HG03045 (cell line): Measurements from ENCODE around the gene SUSD6.

Source experiments
- ATAC-seq: cut with Tn5 transposase; IDR thresholded peaks from one replicate; pipeline ENCODE4 v1.9.1; 2021; ENCODE audit warnings: mild to moderate bottlenecking, moderate library complexity; ENCODE audit not compliant: unreplicated experiment

Gene SUSD6

GRCh38 chr14:69671365-69672030 lies 60.1 kb downstream of the SUSD6 start:
- ATAC-seq: no peak

DNA sequence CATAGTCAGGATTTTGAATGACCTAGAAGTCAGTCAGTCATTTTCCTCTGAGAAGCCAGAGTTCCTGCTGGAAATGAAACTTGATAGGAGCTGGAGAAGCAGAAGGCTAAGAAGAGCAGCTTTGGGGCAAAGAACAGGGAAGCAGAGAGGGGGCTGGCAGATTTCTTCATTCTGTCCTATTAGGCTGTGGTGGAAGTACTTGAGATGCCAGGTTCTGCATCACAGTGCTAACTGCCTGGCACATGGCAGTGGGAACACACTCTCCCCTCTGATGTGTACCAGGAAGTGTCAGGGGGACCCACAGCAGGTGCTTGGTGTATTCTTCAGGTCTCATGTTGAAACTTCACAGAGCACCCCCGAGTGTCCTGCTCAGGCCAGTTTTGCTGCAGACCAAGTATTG lies 61.0 kb downstream of the SUSD6 start:
- ATAC-seq: no peak

DNA sequence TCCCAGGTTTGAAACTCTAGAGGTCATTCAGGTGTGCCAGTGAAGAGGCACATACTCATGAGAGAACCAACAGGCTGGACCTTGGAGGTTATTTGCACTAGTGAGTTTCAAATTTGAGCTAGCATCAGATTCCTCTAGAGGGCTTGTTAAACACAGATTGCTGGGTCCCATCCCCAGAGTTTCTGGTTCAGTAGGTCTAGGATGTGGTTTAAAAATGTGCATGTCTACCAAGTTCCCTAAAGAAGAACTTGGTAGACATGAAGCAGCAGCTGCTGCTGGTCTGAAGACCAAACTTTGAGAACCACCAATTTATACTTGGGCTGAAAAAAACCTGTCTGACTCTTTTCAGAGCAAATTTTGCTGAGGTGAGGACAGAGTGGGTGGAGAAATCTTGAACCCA lies 61.7 kb downstream of the SUSD6 start:
- ATAC-seq: no peak

DNA sequence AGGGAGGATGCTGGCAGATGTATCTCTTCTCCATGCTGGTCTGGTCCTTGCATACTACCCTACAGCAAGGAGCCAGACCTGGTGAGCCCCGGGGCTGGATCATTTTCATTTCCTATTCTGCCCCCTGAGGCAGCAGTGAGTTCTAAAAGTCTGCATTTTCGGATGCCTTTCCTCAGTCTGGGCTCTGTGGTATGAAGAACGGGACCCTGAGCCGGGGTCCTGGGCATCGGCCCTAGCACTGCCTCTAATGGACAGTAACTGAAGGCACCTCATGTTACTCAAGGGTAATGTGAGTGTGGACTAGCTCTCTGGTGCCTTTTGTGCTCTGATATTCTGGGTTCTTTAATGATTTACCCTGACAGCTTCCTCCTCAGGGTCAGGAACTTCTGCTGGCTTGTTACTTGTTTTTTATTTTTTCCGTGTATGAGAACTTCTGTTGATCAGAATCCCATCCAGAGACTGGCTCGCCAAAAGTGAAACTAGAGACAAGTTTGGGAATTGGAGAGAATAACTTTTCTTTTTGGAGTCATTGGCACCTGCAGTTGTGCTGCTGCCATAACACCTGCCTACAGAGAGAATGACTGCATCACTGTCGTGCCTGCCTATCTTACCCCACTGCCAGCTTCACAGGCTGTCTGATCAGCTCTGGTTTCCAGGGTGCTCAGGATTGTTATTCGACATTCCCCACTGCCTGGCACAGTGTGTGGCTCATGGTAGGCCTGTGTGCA lies 62.3 kb downstream of the SUSD6 start:
- ATAC-seq: no peak

GRCh38 chr14:69674546-69675244 lies 63.3 kb downstream of the SUSD6 start:
- no peak for ATAC-seq

DNA sequence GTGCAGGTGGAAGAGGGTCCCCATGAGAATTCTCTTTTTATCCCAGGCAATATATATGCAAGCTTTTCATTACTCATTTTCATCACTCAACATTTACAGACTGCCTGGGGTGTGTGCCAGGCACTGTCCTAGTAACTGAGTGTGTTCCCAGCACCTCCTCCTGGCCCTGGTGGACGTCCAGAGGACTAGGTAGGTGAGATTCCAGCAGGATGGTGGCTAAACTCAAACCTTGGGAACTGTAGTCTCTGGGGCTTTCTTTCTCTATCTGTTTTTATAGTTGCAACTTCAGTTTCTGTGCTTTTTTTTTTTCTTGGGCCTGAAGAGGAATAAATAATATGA lies 63.8 kb downstream of the SUSD6 start:
- no peak for ATAC-seq

DNA sequence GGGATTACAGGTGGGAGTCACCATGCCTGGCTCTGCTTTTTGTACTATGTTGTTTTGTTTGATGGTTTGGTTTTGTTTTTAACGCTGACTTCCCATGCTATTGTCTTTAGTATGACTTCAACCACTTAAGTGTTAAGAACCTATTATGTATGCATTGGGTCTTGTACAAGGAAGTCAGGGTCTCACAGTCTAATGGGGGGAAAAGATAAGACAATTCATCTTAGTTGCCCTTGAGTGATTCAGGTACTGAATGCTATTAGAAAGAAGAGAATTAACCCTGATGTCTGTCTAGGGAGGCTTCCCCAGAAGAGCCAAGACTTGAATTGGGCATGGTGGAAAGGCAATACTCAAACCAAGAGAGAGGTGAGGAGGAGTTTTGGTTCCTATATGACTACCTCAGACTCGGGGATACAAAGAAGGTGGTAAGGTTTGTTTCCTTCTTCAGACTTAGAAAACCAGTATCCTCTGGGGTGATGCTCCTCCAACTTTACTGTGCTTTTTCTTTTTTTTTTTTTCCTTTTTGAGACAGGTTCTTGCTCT lies 64.6 kb downstream of the SUSD6 start:
- peak; percentile 84 for ATAC-seq

DNA sequence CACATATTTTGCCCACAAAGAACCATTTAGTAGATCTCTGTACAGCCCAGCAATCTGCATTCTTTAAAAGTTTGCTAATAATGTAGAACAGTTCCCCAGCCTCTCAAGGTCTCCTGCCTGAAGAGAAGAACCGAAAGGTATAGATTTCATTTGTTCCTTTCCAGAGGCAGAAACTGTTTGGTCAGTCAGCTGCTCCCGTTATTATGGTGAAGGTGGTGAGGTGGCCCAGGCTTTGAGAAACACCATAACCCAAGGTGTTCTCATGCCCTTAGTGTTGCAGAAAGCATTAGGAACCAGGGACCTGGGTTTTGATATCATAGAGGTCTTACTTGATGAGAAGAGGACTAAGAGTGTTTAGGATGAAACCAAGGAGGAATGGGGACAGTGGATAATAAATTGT lies 65.3 kb downstream of the SUSD6 start:
- no peak for ATAC-seq

DNA sequence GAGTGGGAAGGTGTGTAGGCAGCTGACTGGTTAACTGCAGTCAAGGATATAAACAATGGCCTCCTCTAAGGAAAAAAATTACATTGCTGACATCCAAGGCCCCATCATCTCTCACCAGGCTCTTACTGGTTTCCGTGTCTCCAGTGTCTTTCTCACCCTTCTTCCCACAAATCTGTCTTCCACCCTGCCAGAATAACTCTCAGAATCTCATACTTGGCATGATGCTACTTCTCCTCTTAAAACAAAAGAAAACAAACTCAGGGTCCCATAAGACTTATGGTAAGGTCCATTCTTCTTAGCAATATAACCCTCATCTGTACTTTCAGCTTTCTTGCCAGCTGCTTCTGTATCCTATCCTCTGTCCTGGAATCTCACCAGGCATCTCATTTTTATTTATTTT lies 68.9 kb downstream of the SUSD6 start:
- no peak for ATAC-seq

GRCh38 chr14:69682136-69682535 lies 70.7 kb downstream of the SUSD6 start:
- no peak for ATAC-seq

DNA sequence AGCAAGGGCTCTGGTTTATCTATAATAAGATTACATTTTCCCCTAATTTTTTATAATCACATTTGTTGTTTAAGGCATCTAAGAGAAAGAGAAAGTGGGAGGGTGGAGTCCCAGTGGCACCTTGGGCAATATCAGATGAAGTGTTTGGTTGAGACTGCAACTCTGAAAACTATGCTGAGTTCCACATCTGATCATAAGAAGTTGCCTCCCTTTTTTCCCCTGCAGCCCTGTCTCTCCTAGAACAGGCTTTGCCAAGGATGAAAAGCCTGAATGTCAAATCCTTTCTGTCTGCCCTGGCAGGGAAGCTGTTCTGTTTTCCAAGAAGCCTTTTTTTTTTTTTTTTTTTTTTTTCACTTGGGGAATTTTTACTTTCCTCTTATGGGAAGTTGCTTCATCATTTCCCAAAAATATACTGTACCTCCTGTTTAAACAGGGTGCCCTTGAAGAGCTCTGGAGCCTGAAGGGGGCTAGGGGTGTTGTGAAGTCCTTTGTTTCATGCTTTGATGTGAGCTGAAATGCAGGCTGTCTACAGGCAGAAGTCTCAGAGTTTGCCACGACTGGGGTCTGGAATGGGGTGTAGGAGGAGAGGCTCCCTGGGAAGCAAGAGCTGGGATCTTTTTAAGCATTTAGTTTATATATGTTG lies 71.3 kb downstream of the SUSD6 start:
- no peak for ATAC-seq

DNA sequence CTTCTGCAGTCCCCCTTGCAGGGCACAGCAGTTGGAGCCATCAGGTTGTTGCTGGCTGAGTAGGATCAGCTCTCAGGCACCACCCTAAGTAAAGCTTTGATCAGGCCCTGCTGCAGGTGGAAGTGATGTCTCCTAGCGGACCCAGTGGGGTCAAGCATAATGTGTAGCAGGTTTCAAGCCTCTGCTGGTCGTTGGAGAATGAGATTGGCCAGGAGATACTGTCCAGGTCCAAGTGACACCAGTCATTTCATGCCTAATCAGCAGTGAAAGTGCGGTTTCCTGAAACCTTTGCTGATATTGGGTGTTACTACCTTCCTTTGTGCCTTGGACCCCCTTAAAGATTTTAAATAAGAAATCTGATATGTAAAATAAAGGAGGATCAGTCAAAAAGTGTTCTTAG lies 72.6 kb downstream of the SUSD6 start:
- no peak for ATAC-seq

DNA sequence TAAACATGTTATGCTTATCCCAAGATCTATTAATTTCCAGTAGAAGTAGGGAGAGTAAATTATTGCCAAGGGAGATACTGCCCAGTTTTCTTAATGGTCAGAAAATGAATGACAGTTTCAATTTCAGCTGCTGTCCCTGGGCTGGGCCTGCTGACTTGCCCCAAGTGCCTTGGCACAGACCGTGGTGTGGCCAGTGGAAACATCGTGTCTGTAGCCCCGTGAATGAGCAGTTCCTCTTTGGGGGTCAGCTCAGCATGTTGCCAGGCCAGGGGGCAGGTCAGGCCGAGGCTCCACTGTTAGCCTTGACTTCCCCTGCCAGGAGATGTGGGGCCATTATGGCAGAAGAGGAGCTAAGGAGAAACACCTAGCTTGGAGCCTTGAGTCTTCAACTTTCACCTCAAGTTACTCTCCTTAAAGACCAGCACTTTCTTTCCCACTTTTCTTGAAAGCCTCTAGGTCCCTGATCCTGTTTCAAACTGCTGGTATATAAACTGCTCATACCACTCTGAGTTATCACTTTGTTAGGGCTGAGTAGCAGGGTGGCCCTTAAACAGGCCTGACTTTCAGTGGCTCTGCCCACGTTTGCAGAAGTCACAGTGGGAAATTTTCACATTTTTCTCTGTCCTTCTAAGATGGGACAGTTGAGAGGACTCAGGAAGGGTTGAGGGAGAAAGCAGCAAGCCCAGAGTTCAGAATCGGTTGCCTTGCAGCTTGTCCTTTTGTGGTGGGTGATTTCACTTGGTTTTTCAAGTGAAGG lies 73.2 kb downstream of the SUSD6 start:
- ATAC-seq: no peak

DNA sequence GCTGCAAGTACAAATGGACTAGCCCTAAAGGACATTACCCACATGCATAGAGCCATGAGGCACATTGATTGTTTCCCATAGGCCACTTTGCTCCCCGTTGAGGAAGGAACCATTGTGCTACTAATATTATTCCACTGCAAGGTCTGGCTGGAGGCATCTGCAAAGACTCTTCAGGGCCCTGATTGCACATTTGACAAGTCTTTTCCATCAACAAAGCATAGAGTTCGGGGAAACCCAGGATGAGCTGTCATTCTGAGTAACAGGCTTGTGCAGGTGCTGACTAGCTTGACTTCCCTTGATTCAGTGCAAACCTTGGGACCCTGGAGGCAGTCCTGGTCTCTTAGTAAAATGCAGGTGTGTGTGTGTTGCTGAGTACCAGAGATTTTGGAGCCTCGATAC lies 73.8 kb downstream of the SUSD6 start:
- ATAC-seq: no peak

- ATAC-seq: no peak
Observed at GRCh38 chr14:69685716-69686115, 74.3 kb downstream of the SUSD6 start.

- no peak for ATAC-seq
Observed at GRCh38 chr14:69687606-69688298, 76.4 kb downstream of the SUSD6 start.

- no peak for ATAC-seq
Observed at GRCh38 chr14:69688299-69688649, 76.9 kb downstream of the SUSD6 start.

DNA sequence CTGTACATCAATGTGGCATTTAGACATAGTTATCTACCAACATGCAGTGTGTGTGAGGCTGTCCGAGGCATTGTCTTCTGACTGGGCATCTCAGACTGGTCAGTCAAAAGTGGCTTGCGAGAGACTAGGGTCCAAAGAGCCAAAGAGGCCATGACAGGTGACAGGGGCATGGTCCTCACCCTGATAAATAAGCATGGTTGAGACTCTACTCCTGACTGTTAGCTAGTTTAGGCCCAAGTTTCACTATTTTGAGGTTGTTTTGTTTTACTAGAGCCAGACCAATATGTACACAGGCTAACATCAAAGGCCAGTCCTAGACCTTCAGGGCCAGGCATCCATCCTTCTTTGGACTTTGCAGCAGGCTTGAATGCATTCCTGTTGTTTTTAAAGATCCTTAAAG lies 78.6 kb downstream of the SUSD6 start:
- no peak for ATAC-seq

GRCh38 chr14:69692594-69692993 lies 81.2 kb downstream of the SUSD6 start:
- no peak for ATAC-seq

- ATAC-seq: peak; percentile 44
Observed at GRCh38 chr14:69693145-69693544, 81.7 kb downstream of the SUSD6 start.
